Endothelial cell of umbilical vein (primary cell): Measurements from ENCODE around the gene SMURF2. TPM values are rescaled to one million over a fixed set of nuclear protein-coding genes. Genes with fewer than 3 reads are reported as not detected.

Source experiments
- BruUV-seq: library from RNA; stranded (reverse); fragments of 400-500 nt; replicated peaks from 2 replicates; lab custom pipeline; 2021; lab: Mats Ljungman, UMichigan
- CTCF ChIA-PET: fragments of 300-600, 350-600 bp; sonication (Branson Sonifier 250); formaldehyde crosslinking; loops from one replicate; lab custom pipeline; 2021; ENCODE audit warnings: antibody characterized with exemption, inconsistent platforms; lab: Charles Lee
- POLR2A ChIA-PET: fragments of 300-600, 350-600 bp; sonication (Branson Sonifier 250); formaldehyde crosslinking; loops from one replicate; lab custom pipeline; 2021; ENCODE audit warnings: antibody characterized with exemption, inconsistent platforms; lab: Charles Lee
- DNase-seq: peaks from one replicate; pipeline ENCODE4 v3.0.0-alpha.2; 2011; ENCODE audit warnings: low read depth, low spot score
- FAIRE-seq: peaks from 2 replicates; lab custom pipeline; 2011; peaks lifted over from hg19 to GRCh38; lab: Jason Lieb, UNC
- H2AFZ ChIP-seq: 2 replicates; pipeline ENCODE4 v1.6.0; 2012; ENCODE audit warnings: low read depth, low read length, control low read depth, inconsistent platforms
- H3K27ac ChIP-seq: 2 replicates; pipeline ENCODE4 v1.5.1; 2011; ENCODE audit warnings: low read depth, mild to moderate bottlenecking, control low read depth, low read length, moderate library complexity; ENCODE audit not compliant: insufficient read depth
- H3K27me3 ChIP-seq, 2 experiments: 2 replicates each; pipeline versions ENCODE4 v1.6.0 to v1.6.1; 2011; ENCODE audit warnings: low read length in 2 of 2, mixed read lengths in 1 of 2; ENCODE audit not compliant: control insufficient read depth in 2 of 2, insufficient read depth in 2 of 2
- H3K36me3 ChIP-seq, 2 experiments: 2 replicates in 1 of 2; 3 replicates in 1 of 2; pipeline ENCODE4 v1.5.1; 2011; ENCODE audit warnings: low read length in 2 of 2, mild to moderate bottlenecking in 1 of 2, moderate library complexity in 1 of 2; ENCODE audit not compliant: control insufficient read depth in 2 of 2, insufficient read depth in 2 of 2; ENCODE audit errors: extremely low read depth in 1 of 2
- H3K4me1 ChIP-seq: 3 replicates; pipeline ENCODE4 v1.5.1; 2011; ENCODE audit warnings: mild to moderate bottlenecking, low read length; ENCODE audit not compliant: control insufficient read depth, insufficient read depth; ENCODE audit errors: extremely low read depth
- H3K4me2 ChIP-seq: 2 replicates; pipeline ENCODE4 v1.6.1; 2011; ENCODE audit warnings: low read length, control low read depth, mixed read lengths; ENCODE audit not compliant: insufficient read depth
- H3K4me3 ChIP-seq, 3 experiments: fragments of 200-600 bp in 1 of 3; sonication (generic), shearing (Covaris generic) in 1 of 3; replicated peaks in 1 of 3; 2 replicates each; pipeline ENCODE4 v1.5.1; 2011 to 2016; ENCODE audit warnings: control low read depth in 3 of 3, low read length in 3 of 3, mild to moderate bottlenecking in 2 of 3, inconsistent platforms in 1 of 3, low read depth in 1 of 3, moderate library complexity in 1 of 3; ENCODE audit not compliant: insufficient read depth in 1 of 3
- H3K79me2 ChIP-seq: 2 replicates; pipeline ENCODE4 v1.6.0; 2012; ENCODE audit warnings: low read length, inconsistent platforms; ENCODE audit not compliant: control insufficient read depth, insufficient read depth
- H3K9ac ChIP-seq: replicated peaks from 2 replicates; pipeline ENCODE3; 2011; ENCODE audit warnings: low read length, control low read depth; ENCODE audit not compliant: insufficient read depth; ENCODE audit errors: extremely low read depth
- H3K9me1 ChIP-seq: replicated peaks from 3 replicates; pipeline ENCODE4 v1.6.0; 2011; ENCODE audit warnings: mild to moderate bottlenecking, low read length; ENCODE audit not compliant: control insufficient read depth, insufficient read depth; ENCODE audit errors: extremely low read depth
- H3K9me3 ChIP-seq: replicated peaks from 2 replicates; pipeline ENCODE4 v1.5.1; 2012; ENCODE audit warnings: low read length, inconsistent platforms; ENCODE audit not compliant: control insufficient read depth, insufficient read depth
- H4K20me1 ChIP-seq: replicated peaks from 2 replicates; pipeline ENCODE3; 2011; ENCODE audit warnings: mild to moderate bottlenecking, low read length; ENCODE audit not compliant: control insufficient read depth, insufficient read depth; ENCODE audit errors: extremely low read depth
- JUN ChIP-seq: IDR thresholded peaks from 2 replicates; pipeline ENCODE4 v1.6.1; 2011; ENCODE audit warnings: borderline replicate concordance, low read depth; ENCODE audit not compliant: insufficient read length, insufficient read depth
- POLR2A ChIP-seq: IDR thresholded peaks from 2 replicates; pipeline ENCODE4 v1.6.1; 2012; ENCODE audit warnings: low read depth, mild to moderate bottlenecking, control low read depth, low read length
- POLR2AphosphoS5 ChIP-seq: IDR thresholded peaks from 2 replicates; pipeline ENCODE4 v1.6.1; 2012; ENCODE audit warnings: low read depth, mild to moderate bottlenecking, control low read depth, low read length, moderate library complexity; ENCODE audit not compliant: insufficient read depth
- dilution Hi-C: fragments of 300-500 bp; cut with MboI; formaldehyde crosslinking; loops from one replicate; pipeline ENCODE4 v1.15.0; 2019; ENCODE audit warnings: low sequenced_read_pairs; ENCODE audit not compliant: extremely low pct_ligation_motif_present
- intact Hi-C: fragments of 100-400 bp; cut with micrococcal nuclease; formaldehyde crosslinking; loops from one replicate; pipeline ENCODE4 v1.10.0; 2022
- polyA plus RNA-seq, 4 experiments: library from polyadenylated mRNA; depleted of rRNA in 3 of 4; stranded (reverse) in 3 of 4; unstranded in 1 of 4; fragments of >200 nt; gene quantifications; 2 replicates each; pipeline versions ENCODE4 v1.2.1 to v1.2.3, GENCODE V29; 2011 to 2012; ENCODE audit warnings: missing spikeins in 1 of 4
- total RNA-seq: library from RNA; stranded (reverse); gene quantifications from 2 replicates; pipeline ENCODE4 v1.2.3, GENCODE V29; 2021

The SMURF2 gene
- total and polyA plus RNA-seq, 2 donors (not counting 3 experiments of a cell fraction or from before 2014, with no cell fraction given), result 32.9 to 105 TPM

DNA sequence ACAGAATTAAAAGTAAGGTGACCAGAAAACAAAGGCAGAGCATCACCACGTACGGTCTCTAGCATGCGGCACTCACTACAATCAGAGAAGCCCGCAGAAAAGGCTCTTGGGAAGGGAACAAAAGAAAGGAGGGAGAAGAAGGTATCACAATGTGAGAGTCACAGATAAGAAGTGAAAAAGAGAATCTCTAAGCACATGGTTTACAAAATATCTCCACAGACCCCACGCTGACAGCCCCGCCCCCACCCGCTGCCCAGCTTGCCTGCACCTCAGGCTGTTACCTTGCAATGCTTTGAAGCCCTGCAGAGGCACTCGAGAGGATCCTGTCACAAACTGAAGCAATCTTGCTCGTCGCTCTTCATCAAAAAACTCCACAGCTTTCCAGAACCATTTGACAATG is 114.8 kb downstream of the SMURF2 start:
- Histone ChIP-seq H3K4me1 (no peaks in the 10 kb centered on the region), H3K27ac (no peak overlapping the region), H3K36me3 (peaks cover 22 to 41% of the 10 kb centered on the region in 2 experiments), H3K4me3 (no peak overlapping the region), H3K27me3 (no peaks in the 10 kb centered on the region), H4K20me1 (no peaks in the 10 kb centered on the region), H3K79me2 (peaks cover 20% of the 10 kb centered on the region), H3K9ac (no peak overlapping the region), H2AFZ (no peak overlapping the region), H3K4me2 (no peak overlapping the region), H3K9me1 (no peaks in the 10 kb centered on the region), H3K9me3 (no peaks in the 10 kb centered on the region)
- BruUV-seq, result no TSS peak
- intact Hi-C loops, result no loop called here
- no peak for DNase-seq
- POLR2A ChIA-PET, result no interaction called here
- CTCF ChIA-PET, result no interaction called here
- dilution Hi-C loops, result no loop called here
- no peak for TF ChIP-seq JUN
- no peak for TF ChIP-seq POLR2A
- FAIRE-seq, result no peak

DNA sequence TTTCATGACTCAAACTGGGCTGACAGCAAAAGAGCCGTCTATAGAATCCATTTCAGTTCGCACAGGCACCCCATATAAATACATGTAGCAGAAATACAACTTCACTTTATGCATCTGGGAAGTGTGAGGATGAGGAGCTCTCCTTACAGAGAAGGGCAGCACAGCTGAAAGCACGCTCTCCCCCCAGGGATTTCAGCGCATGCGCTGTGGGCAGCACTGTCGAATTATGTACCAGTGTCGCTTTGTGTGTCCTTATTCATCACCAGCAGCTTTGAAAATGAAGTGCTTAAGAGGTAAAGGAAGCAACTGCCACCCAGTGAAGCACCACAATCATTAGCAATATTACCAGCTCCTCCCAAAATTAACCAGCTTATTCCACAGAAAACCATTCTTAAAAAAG is 115.4 kb downstream of the SMURF2 start:
- no peak for DNase-seq
- H4K20me1 ChIP-seq, result no peaks in the 10 kb centered on the region
- H3K9me3 ChIP-seq, result no peaks in the 10 kb centered on the region
- H3K27me3 ChIP-seq, result no peaks in the 10 kb centered on the region
- H3K27ac ChIP-seq, result no peak overlapping the region
- H3K9me1 ChIP-seq, result no peaks in the 10 kb centered on the region
- POLR2A ChIA-PET, result no interaction called here
- no peaks in the 10 kb centered on the region for H3K4me1 ChIP-seq
- no peak for TF ChIP-seq POLR2AphosphoS5
- no peak overlapping the region for H3K4me2 ChIP-seq
- dilution Hi-C loops (no loop called here), intact Hi-C loops (no loop called here)
- H3K79me2 ChIP-seq, result peaks cover 16% of the 10 kb centered on the region
- H2AFZ ChIP-seq, result no peak overlapping the region
- no peak for FAIRE-seq
- no TSS peak for BruUV-seq
- no peak overlapping the region for H3K9ac ChIP-seq
- CTCF ChIA-PET, result no interaction called here
- peaks cover 25 to 40% of the 10 kb centered on the region in 2 experiments for H3K36me3 ChIP-seq
- H3K4me3 ChIP-seq, result no peak overlapping the region
